ENCODE measurements around the gene LDAH.

The LDAH gene

DNA sequence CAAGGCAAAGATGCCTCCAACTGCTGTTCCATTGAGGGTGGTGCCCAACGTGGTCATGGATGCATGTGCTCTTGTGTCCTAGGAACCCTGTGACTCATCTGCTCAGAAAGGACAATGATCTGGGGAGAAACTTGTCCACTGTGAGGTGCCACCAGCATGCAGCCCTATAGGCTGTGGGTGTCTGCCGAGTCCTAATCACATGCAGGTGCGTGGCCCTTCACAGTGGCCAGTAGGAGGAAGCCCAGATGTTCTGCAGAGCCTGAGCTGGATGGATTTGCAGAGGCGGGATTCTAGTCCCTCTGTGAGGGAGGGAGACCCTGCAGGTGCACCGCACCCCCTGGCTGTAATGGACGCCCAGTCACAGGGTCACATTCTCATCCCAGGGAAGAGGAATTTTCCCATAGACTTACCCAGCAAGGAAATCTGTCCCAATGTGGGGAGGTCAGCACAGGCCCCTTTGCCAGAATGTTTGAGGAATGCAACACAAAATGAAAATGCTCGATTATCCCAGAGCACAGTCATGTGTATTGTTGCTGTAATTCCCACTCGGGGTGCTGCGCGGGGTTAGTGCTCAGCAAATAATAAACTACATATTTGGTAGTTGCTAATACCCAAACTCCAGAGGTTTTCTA lies 142.0 kb downstream of the LDAH start:
- ATAC-seq = no peak
- TF ChIP-seq, protein P1, sequence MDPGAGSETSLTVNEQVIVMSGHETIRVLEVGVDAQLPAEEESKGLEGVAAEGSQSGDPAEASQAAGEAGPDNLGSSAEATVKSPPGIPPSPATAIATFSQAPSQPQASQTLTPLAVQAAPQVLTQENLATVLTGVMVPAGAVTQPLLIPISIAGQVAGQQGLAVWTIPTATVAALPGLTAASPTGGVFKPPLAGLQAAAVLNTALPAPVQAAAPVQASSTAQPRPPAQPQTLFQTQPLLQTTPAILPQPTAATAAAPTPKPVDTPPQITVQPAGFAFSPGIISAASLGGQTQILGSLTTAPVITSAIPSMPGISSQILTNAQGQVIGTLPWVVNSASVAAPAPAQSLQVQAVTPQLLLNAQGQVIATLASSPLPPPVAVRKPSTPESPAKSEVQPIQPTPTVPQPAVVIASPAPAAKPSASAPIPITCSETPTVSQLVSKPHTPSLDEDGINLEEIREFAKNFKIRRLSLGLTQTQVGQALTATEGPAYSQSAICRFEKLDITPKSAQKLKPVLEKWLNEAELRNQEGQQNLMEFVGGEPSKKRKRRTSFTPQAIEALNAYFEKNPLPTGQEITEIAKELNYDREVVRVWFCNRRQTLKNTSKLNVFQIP (CRISPR knock-in tag; IDR thresholded peaks at IDR 0.05; ENCODE audit: borderline replicate concordance, low read depth) = no peak
- TF ChIP-seq OSR1 (CRISPR knock-in tag; IDR thresholded peaks at IDR 0.05) (no peak), PPARA (CRISPR knock-in tag; IDR thresholded peaks at IDR 0.05; ENCODE audit: borderline replicate concordance) (no peak), ZC3H10 (CRISPR knock-in tag; IDR thresholded peaks at IDR 0.05) (no peak), TCF4 (CRISPR knock-in tag; IDR thresholded peaks at IDR 0.05; ENCODE audit: borderline replicate concordance) (no peak), ARNTL (CRISPR knock-in tag; IDR thresholded peaks at IDR 0.05; ENCODE audit: borderline replicate concordance, low read depth) (no peak), BACH2 (CRISPR knock-in tag; IDR thresholded peaks at IDR 0.05; ENCODE audit: borderline replicate concordance) (no peak)
- TF ChIP-seq, protein P2, sequence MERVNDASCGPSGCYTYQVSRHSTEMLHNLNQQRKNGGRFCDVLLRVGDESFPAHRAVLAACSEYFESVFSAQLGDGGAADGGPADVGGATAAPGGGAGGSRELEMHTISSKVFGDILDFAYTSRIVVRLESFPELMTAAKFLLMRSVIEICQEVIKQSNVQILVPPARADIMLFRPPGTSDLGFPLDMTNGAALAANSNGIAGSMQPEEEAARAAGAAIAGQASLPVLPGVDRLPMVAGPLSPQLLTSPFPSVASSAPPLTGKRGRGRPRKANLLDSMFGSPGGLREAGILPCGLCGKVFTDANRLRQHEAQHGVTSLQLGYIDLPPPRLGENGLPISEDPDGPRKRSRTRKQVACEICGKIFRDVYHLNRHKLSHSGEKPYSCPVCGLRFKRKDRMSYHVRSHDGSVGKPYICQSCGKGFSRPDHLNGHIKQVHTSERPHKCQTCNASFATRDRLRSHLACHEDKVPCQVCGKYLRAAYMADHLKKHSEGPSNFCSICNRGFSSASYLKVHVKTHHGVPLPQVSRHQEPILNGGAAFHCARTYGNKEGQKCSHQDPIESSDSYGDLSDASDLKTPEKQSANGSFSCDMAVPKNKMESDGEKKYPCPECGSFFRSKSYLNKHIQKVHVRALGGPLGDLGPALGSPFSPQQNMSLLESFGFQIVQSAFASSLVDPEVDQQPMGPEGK (CRISPR knock-in tag; IDR thresholded peaks at IDR 0.05; ENCODE audit: borderline replicate concordance) = no peak

DNA sequence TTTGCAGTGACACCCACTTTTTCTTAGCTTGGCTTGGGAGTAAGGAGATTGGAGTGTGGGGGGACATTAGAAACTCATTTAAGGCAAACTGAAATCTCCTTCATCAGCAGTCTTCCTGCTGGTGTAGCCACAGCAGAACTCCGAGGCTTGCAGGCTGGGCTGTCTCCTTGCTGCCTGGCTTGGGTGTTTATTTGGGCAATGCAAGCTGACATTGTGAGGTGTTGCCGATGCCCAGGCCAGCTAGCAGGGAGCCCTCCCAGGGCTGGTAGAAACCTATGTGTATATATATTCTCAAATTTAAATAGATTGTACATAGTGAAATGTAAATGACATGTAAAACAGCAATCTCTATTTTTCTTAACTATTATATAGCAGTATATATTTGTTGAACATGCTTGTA lies 144.1 kb downstream of the LDAH start:
- ATAC-seq = no peak
- no peak for TF ChIP-seq CSDC2 (CRISPR knock-in tag; IDR thresholded peaks at IDR 0.05)
- TF ChIP-seq, protein P2 (CRISPR knock-in tag; IDR thresholded peaks at IDR 0.05; ENCODE audit: borderline replicate concordance) = no peak
- no peak for TF ChIP-seq ZFP30 (CRISPR knock-in tag; IDR thresholded peaks at IDR 0.05)
- TF ChIP-seq, protein P3, sequence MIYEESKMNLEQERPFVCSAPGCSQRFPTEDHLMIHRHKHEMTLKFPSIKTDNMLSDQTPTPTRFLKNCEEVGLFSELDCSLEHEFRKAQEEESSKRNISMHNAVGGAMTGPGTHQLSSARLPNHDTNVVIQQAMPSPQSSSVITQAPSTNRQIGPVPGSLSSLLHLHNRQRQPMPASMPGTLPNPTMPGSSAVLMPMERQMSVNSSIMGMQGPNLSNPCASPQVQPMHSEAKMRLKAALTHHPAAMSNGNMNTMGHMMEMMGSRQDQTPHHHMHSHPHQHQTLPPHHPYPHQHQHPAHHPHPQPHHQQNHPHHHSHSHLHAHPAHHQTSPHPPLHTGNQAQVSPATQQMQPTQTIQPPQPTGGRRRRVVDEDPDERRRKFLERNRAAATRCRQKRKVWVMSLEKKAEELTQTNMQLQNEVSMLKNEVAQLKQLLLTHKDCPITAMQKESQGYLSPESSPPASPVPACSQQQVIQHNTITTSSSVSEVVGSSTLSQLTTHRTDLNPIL (CRISPR knock-in tag; IDR thresholded peaks at IDR 0.05; ENCODE audit: low read depth) = no peak
- TF ChIP-seq ZFP3 (CRISPR knock-in tag; IDR thresholded peaks at IDR 0.05) = no peak
- TF ChIP-seq GLIS3 (CRISPR knock-in tag; IDR thresholded peaks at IDR 0.05) = no peak
- TF ChIP-seq, protein P4, sequence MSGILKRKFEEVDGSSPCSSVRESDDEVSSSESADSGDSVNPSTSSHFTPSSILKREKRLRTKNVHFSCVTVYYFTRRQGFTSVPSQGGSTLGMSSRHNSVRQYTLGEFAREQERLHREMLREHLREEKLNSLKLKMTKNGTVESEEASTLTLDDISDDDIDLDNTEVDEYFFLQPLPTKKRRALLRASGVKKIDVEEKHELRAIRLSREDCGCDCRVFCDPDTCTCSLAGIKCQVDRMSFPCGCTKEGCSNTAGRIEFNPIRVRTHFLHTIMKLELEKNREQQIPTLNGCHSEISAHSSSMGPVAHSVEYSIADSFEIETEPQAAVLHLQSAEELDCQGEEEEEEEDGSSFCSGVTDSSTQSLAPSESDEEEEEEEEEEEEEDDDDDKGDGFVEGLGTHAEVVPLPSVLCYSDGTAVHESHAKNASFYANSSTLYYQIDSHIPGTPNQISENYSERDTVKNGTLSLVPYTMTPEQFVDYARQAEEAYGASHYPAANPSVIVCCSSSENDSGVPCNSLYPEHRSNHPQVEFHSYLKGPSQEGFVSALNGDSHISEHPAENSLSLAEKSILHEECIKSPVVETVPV (CRISPR knock-in tag; IDR thresholded peaks at IDR 0.05) = no peak
- TF ChIP-seq ESRRG (CRISPR knock-in tag; IDR thresholded peaks at IDR 0.05) = no peak
- TF ChIP-seq ZNF8 (CRISPR knock-in tag; IDR thresholded peaks at IDR 0.05) = no peak
- no peak for TF ChIP-seq ISL1 (CRISPR knock-in tag; IDR thresholded peaks at IDR 0.05)
- no peak for TF ChIP-seq RARB (CRISPR knock-in tag; IDR thresholded peaks at IDR 0.05)
- TF ChIP-seq PPARA (CRISPR knock-in tag; IDR thresholded peaks at IDR 0.05; ENCODE audit: borderline replicate concordance) = no peak
- TF ChIP-seq SNAI2 (CRISPR knock-in tag; IDR thresholded peaks at IDR 0.05) = no peak
- TF ChIP-seq, protein P5, sequence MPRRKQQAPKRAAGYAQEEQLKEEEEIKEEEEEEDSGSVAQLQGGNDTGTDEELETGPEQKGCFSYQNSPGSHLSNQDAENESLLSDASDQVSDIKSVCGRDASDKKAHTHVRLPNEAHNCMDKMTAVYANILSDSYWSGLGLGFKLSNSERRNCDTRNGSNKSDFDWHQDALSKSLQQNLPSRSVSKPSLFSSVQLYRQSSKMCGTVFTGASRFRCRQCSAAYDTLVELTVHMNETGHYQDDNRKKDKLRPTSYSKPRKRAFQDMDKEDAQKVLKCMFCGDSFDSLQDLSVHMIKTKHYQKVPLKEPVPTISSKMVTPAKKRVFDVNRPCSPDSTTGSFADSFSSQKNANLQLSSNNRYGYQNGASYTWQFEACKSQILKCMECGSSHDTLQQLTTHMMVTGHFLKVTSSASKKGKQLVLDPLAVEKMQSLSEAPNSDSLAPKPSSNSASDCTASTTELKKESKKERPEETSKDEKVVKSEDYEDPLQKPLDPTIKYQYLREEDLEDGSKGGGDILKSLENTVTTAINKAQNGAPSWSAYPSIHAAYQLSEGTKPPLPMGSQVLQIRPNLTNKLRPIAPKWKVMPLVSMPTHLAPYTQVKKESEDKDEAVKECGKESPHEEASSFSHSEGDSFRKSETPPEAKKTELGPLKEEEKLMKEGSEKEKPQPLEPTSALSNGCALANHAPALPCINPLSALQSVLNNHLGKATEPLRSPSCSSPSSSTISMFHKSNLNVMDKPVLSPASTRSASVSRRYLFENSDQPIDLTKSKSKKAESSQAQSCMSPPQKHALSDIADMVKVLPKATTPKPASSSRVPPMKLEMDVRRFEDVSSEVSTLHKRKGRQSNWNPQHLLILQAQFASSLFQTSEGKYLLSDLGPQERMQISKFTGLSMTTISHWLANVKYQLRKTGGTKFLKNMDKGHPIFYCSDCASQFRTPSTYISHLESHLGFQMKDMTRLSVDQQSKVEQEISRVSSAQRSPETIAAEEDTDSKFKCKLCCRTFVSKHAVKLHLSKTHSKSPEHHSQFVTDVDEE (CRISPR knock-in tag; IDR thresholded peaks at IDR 0.05) = no peak
- no peak for TF ChIP-seq ZC3H10 (CRISPR knock-in tag; IDR thresholded peaks at IDR 0.05)
- no peak for TF ChIP-seq TOX (CRISPR knock-in tag; IDR thresholded peaks at IDR 0.05; ENCODE audit: borderline replicate concordance)
- no peak for TF ChIP-seq ZNF70 (CRISPR knock-in tag; IDR thresholded peaks at IDR 0.05)

Measured in SK-N-SH treated with all-trans-retinoic acid at 6 μM for 48 hours (cell line).